A549 treated with ZK216348 at 1 μM for 4 hours (cell line): Measurements from ENCODE around the gene MXD4. TPM values are rescaled to one million over a fixed set of nuclear protein-coding genes. Genes with fewer than 3 reads are reported as not detected.

ENCODE experiments used
- total RNA-seq: library from RNA; stranded (reverse); fragments of 200-300 nt; extraction: Qiagen RNA extraction; gene quantifications from 5 replicates; pipeline ENCODE4 v1.2.3, GENCODE V29; 2022; ENCODE audit warnings: low read depth

Gene MXD4, protein sequence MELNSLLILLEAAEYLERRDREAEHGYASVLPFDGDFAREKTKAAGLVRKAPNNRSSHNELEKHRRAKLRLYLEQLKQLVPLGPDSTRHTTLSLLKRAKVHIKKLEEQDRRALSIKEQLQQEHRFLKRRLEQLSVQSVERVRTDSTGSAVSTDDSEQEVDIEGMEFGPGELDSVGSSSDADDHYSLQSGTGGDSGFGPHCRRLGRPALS
- 10.5 to 22.9 TPM (median 19.3 TPM) in 5 replicates for total RNA-seq

DNA sequence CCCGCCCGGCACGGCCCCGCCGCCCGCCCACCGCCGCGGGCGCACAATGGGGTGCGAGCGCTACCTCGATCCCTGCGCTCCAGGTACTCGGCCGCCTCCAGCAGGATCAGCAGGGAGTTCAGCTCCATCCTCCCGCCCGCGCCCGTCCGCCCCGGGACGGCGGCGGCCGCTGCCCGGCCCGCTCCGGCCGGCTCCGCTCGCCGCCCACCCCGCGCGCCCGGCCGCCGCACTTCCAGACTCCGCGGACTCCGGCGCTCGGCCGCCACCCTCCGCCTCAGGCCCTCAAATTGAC lies at the start of gene MXD4:
TSS of gene MXD4 (minus strand) at position 257 of the 292 bp plus-strand sequence. CDS start at position 128, 129 bp downstream.

DNA sequence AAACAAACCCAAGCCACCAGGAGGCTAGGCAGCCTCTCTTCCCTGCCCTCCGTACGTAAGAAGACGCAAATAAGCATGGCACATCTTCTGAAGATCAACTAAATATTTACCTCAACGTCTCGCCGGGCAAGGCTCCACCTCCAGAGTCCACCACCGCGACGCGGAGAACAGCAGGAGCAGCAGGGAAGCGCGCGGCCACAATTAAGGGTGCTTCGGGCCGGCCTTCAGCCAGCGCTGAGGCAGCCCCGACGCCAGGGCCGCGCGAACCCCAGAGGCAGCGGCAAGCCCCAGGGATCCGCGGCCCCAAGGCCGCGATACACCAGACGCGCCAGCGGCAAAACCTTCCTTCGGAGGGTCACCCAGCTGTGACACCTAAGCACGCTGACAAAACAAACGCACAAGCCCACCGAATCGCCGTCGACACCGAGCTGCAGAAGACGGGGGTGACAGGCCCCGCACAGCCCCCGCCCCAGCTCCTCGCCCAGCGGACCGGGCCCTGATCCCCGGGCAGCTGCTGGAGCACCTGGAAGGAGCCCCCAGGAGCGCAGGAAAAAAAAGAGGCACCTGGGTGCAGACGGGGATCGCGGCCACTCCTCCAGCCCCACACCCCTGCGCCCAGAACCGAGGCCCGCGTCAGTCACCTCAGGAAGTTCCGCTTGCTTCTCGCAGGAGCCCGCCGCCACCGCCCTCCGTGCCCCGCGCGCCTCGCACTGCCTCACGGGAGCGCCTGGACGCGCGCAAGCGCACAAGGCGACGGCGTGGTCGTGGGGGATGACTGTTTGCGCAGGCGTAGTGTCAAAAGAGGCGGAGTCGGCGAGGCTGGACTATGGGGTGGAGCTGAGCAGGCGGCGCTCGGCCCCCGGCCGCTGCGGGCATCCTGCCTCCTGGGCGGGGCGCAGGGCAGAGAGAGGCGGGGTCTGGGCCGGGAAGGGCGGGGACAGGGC lies 20.2 kb downstream of the MXD4 start, which contains the start of the genes HAUS3 and POLN:
TSS of gene HAUS3 (minus strand) at position 712 of the 944 bp plus-strand sequence. CDS start 1,175 bp downstream, outside the sequence.
TSS of gene POLN (minus strand) at position 712 of the 944 bp plus-strand sequence. CDS start 12,890 bp downstream, outside the sequence.

Other genes starting within 250 kb of the MXD4 start
- 6.2 to 15.6 TPM (median 15.4 TPM) in 5 replicates for gene NAT8L, start 202.8 kb downstream of the MXD4 start, total RNA-seq
- 4.6 to 8.5 TPM (median 7.8 TPM) in 5 replicates for gene HAUS3, start 20.0 kb downstream of the MXD4 start, total RNA-seq
- gene POLN, start 20.0 kb downstream of the MXD4 start, total RNA-seq, result 0.46 to 1.2 TPM (median 0.88 TPM) in 5 replicates
- 1.4 to 3.1 TPM (median 2.7 TPM) in 5 replicates for gene ZFYVE28, start 156.5 kb upstream of the MXD4 start, total RNA-seq
- gene CFAP99, start 156.8 kb upstream of the MXD4 start, total RNA-seq, result 0.19 to 0.51 TPM in 2 of 5 replicates, not detected in the others
- 57.9 to 93.1 TPM (median 61.4 TPM) in 5 replicates for gene RNF4, start 207.0 kb upstream of the MXD4 start, total RNA-seq